Right lobe of liver (tissue), 6 donors: ENCODE data around the gene CEP112. TPM values are rescaled to one million over a fixed set of nuclear protein-coding genes. Genes with fewer than 3 reads are reported as not detected.

Experiments
- ATAC-seq, 4 donors: fragments of 200-7000 bp; cut with Tn5 transposase; one replicate each; pipeline ENCODE4 v1.9.1; 2020; ENCODE audit warnings: mild to moderate bottlenecking in 4 of 4, moderate library complexity in 4 of 4
- DNase-seq, 3 donors: peaks; one replicate each; pipeline ENCODE4 v3.0.0-alpha.2; 2020
- H3K27ac ChIP-seq, 3 donors: fragments of 200-600 bp; one replicate each; pipeline ENCODE4 v1.8.0; 2022
- H3K27me3 ChIP-seq, 2 donors: fragments of 200-600 bp; one replicate each; pipeline ENCODE4 v1.8.0; 2022
- H3K36me3 ChIP-seq, 4 donors: fragments of 200-600 bp; sonication (generic) in 1 of 4; one replicate each; pipeline versions ENCODE4 v1.5.1 to v1.8.0; 2017 to 2022; ENCODE audit warnings: control low read depth in 1 of 4
- H3K4me1 ChIP-seq, 4 donors: fragments of 200-600 bp; sonication (generic) in 1 of 4; one replicate each; pipeline versions ENCODE4 v1.5.1 to v1.8.0; 2017 to 2022; ENCODE audit warnings: control low read depth in 1 of 4
- H3K4me3 ChIP-seq, 3 donors: fragments of 200-600 bp; one replicate each; pipeline ENCODE4 v1.8.0; 2022
- H3K9me3 ChIP-seq, 4 donors: fragments of 200-600 bp; sonication (generic) in 1 of 4; one replicate each; pipeline versions ENCODE4 v1.5.1 to v1.8.0; 2017 to 2022; ENCODE audit warnings: control low read depth in 1 of 4
- CTCF ChIP-seq, 4 donors: fragments of 200-600 bp in 3 of 4; fragments of 450-650 bp in 1 of 4; IDR thresholded peaks; one replicate each; pipeline versions ENCODE4 v1.5.1 to v1.8.0; 2016 to 2022; ENCODE audit warnings: antibody characterized with exemption in 4 of 4, mild to moderate bottlenecking in 2 of 4
- POLR2A ChIP-seq: fragments of 450-650 bp; IDR thresholded peaks from one replicate; pipeline ENCODE4 v1.6.1; 2017; ENCODE audit warnings: antibody characterized with exemption, mild to moderate bottlenecking
- WGBS: methylation state at CpG from one replicate; pipeline ENCODE4 v1.1.6; 2018; ENCODE audit warnings: low coverage, low lambda C conversion rate; ENCODE audit not compliant: insufficient coverage; ENCODE audit errors: missing lambda C conversion rate; 5-methylcytosine and 5-hydroxymethylcytosine counted together
- intact Hi-C, 2 donors: fragments of 100-400 bp; cut with DNase I; formaldehyde crosslinking; loops; one replicate each; pipeline versions ENCODE4 v1.11.2 to v1.14.1; 2022
- total RNA-seq, 6 experiments: library from RNA; depleted of rRNA in 2 of 6; stranded (reverse); fragments of >200 nt in 2 of 6; fragmentation: NEBNext Ultra II Directional in 3 of 6; extraction: Animal tissue kit (Norgen Biotek cat#: 25700) in 3 of 6; gene quantifications; one replicate each; pipeline versions ENCODE4 v1.1.0 to v1.2.4, GENCODE V29; 2016 to 2023
- donor health status: DM: no; HTN: yes; CAD: no.
- donor health status: DM: no; HTN: no; CAD: no.
- donor health status: DM: no; HTN: no; CAD: no.
- donor health status: DM: no; HTN: yes; CAD: no.
- donor health status: DM: no; HTN: yes; CAD: no.

The CEP112 gene
- total RNA-seq, 6 experiments from 2014 or later, result 2.2 to 4.6 (median 3.9) TPM

GRCh38 chr17:65626451-65626850 is 565.5 kb downstream of the CEP112 start:
- DNase-seq (no peak), ATAC-seq (no peak)
- Histone ChIP-seq H3K4me1 (no peaks in the 10 kb centered on the region), H3K36me3 (no peaks in the 10 kb centered on the region), H3K4me3 (no peak overlapping the region), H3K27ac (no peak overlapping the region), H3K27me3 (no peaks in the 10 kb centered on the region), H3K9me3 (no peaks in the 10 kb centered on the region)
- TF ChIP-seq CTCF (IDR thresholded peaks at IDR 0.05) (no peak), POLR2A (no peak)
- intact Hi-C loops, result no loop called here

- TF ChIP-seq POLR2A (no peak), CTCF (IDR thresholded peaks at IDR 0.05) (no peak)
- no peak overlapping the region for H3K4me3 ChIP-seq
- no peaks in the 10 kb centered on the region for H3K36me3 ChIP-seq
- DNase-seq (no peak), ATAC-seq (no peak)
- H3K9me3 ChIP-seq, result no peaks in the 10 kb centered on the region
- no peaks in the 10 kb centered on the region for H3K4me1 ChIP-seq
- no peaks in the 10 kb centered on the region for H3K27me3 ChIP-seq
- intact Hi-C loops, result no loop called here
- no peak overlapping the region for H3K27ac ChIP-seq
- WGBS, result 83% methylated on average over 1 of the region's 1 CpG
Observed at GRCh38 chr17:65618516-65618915, 573.4 kb downstream of the CEP112 start.

GRCh38 chr17:65617496-65617895 is 574.4 kb downstream of the CEP112 start:
- H3K27ac ChIP-seq, result no peak overlapping the region
- DNase-seq, result no peak
- no peaks in the 10 kb centered on the region for H3K36me3 ChIP-seq

GRCh38 chr17:65609749-65610148 is 582.2 kb downstream of the CEP112 start:
- ATAC-seq, result no peak
- 83% methylated on average over 1 of the region's 2 CpGs for WGBS
- TF ChIP-seq POLR2A, result no peak
- H3K27me3 ChIP-seq, result no peaks in the 10 kb centered on the region
- no peaks in the 10 kb centered on the region for H3K4me1 ChIP-seq
- intact Hi-C loops, result no loop called here
- no peaks in the 10 kb centered on the region for H3K36me3 ChIP-seq
- no peaks in the 10 kb centered on the region for H3K9me3 ChIP-seq
- H3K4me3 ChIP-seq, result no peak overlapping the region
- no peak for DNase-seq
- no peak overlapping the region for H3K27ac ChIP-seq

More at GRCh38 chr17:65617496-65617895, 574.4 kb downstream of the CEP112 start:
- no peak for ATAC-seq
- Histone ChIP-seq H3K27me3 (no peaks in the 10 kb centered on the region), H3K4me3 (no peak overlapping the region), H3K4me1 (no peaks in the 10 kb centered on the region), H3K9me3 (no peaks in the 10 kb centered on the region)
- 93% methylated on average over 7 of the region's 11 CpGs for WGBS
- intact Hi-C loops, result no loop called here
- no peak for TF ChIP-seq CTCF (IDR thresholded peaks at IDR 0.05)
- TF ChIP-seq POLR2A, result no peak

GRCh38 chr17:65609286-65609685 is 582.6 kb downstream of the CEP112 start:
- Histone ChIP-seq H3K27me3 (no peaks in the 10 kb centered on the region), H3K4me3 (no peak overlapping the region), H3K4me1 (no peaks in the 10 kb centered on the region), H3K27ac (no peak overlapping the region), H3K9me3 (no peaks in the 10 kb centered on the region), H3K36me3 (no peaks in the 10 kb centered on the region)
- intact Hi-C loops, result no loop called here
- WGBS, result 77% methylated on average over 2 of the region's 2 CpGs
- TF ChIP-seq CTCF (IDR thresholded peaks at IDR 0.05) (no peak), POLR2A (no peak)
- DNase-seq (no peak), ATAC-seq (no peak)
